NCI-H2081 treated with DMSO at 0.1 percent for 48 hours (cell line): ENCODE measurements around the gene TLE5.
"Not testable (repeated sequence)": the region's sequence is repeated elsewhere in the genome, so short reads cannot be mapped to it uniquely, and the experiment has no call there.

ENCODE experiments used
- DNase-seq: peaks from one replicate; lab custom pipeline; 2025; lab: John Stamatoyannopoulos, UW

TLE5 gene

DNA sequence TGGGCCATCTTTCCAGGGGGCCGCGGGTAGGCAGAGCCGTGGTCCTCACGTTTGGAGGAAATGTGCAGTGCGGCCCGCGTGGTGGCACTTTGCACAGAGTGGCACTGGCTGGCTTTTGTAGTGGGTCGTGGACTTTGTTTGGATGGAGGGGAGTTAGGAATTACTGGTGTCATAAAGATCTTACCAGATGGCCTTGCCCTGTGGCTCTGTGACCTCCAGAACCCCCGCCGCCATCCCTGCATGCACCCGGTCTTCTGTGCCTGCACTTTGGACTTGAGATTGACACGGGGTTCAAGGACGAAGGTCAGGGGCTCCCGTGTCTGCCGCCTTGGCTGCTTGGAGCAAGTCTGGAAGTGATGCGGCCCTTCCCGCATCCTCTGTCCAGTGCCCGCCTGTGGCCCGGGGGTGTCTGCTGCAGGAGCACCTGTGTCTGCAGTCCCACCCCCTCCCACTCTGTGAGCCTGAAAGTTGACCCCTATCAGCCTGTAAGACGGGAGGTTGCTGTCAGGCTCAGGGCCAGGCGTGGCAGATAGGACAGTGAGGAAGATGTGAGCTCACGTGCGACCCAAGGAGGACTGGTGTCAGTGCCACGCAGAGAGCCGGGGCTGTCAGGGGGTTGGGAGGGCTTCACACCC is 34.1 kb upstream of the TLE5 start:
- DNase-seq, result no peak

DNA sequence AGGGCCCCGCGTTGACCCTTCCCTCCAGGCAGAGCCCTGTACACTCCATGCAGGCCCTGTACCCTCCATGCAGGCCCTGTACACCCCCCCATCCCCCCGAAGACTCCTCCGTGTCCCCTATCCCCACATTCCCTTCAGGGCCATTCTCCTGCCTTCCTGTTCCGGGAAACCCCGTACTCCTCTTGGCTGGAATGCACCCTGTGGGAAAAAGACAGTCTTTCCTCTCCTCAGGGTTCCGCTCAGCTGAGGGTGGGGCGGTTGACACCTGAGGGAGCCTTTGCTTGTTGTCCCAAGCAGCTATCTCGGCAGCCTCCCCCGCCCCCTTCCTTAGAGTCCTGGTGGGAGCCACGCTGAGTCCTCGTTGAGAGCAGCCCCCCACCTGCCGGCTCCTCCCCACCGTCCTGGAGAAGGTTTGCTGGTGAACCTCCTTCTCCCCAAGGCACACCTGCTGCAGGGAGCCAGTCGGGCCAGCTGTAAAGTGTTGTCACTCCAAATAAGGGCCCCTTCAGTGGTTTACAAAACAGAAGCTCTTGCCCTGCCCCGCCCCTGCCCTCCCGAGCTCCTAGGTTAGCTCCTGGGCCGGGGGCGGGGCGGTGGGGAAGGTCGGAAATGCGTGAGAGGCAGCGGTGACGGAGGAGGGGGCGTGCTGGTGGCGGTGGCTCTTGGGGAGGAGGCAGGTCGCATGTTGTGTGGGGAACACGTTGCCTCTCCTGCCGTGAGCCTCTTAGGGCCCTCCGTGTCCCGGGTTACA is 33.3 kb upstream of the TLE5 start:
- no peak for DNase-seq

DNA sequence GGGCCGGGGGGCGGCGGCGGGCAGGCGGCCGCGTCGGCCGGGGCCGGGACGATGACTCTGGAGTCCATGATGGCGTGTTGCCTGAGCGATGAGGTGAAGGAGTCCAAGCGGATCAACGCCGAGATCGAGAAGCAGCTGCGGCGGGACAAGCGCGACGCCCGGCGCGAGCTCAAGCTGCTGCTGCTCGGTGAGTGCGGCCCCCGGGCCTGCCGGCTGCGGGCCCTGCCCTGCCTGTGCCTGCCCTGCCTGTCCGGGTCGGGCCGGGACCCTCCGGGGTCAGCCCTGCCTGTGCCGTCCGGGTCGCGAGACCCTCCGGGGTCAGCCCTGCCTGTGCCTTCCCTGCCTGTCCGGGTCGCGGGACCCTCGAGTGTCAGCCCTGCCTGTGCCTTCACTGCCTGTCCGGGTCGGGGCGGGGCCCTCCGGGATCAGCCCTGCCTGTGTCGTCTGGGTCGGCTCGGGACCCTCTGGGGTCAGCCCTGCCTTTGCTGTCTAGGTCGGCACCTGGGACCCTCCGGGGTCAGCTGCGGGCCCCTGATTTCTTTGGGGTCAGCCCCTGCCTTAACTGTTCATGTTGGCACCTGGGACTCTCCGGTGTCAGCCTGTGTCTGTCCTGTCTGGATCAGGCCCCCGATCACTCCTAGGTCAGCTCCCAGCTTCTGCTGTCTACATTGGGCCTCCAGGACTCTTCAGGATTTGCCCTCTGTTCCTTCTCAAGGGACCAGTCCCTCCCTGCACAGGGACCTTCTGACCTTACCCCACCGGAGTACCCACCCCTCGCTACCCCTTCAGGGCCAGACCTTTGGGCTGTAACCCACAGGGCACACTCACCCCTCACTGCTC is 32.5 kb upstream of the TLE5 start:
- DNase-seq, result no peak

DNA sequence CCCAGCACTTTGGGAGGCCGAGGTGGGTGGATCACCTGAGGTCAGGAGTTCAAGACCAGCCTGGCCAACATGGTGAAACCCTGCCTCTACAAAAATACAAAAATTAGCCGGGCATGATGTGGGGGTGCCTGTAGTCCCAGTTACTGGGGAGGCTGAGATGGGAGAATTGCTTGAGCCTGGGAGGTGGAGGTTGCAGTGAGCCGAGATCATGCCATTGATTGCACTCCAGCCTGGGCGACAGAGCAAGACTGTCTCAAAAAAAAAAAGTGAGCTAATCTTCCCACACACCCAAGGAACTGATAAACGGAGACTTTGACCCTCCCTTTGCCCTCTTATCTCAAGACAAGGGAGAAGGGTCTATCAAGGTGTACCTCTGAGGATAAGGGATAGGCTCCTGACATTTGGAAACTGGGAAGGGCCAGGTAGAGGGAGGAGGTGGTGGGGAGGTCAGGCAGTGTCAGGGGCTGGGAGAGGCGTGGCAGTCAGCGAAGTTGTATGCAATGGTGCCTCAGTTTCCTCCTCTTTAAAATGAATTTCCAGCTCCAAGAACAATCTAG is 27.1 kb upstream of the TLE5 start:
- not testable (repeated sequence) for DNase-seq

DNA sequence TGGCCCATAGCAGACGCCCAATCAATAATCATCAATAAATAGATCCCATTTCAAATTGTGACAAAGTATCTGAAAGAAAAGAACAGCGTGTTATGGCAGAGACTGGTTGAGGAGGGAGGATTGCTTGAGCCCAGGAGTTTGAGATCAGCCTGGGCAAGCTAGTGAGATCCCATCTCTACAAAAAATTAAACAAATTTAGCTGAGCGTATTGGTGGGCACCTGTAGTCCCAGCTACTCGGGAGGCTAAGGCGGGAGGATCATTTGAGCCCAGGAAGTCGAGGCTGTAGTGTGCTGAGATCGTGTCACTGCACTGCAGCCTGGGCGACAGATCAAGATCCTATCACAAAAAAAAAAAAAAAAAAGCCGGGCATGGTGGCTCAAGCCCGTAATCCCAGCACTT is 25.5 kb upstream of the TLE5 start:
- no peak for DNase-seq

DNA sequence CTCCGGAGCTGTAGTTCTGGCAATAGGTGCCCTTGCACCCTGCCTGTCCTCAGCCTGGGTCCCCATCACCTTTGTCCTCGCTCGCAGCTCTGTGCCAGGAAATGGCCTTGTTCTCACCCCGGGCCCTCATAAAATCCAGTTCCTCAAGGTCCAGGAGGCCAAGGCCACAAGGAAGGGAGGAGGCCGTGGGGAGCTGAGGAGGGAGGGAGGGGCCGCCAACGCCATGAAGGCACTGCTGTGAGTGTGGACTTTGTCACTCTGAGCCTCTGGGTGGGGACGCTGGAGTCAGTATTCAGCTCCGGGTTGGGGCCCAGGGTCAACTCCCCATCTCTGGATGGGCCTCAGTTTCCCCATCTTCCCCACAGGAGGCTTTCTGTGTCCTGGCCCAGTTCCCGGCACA is 22.6 kb upstream of the TLE5 start:
- no peak for DNase-seq

DNA sequence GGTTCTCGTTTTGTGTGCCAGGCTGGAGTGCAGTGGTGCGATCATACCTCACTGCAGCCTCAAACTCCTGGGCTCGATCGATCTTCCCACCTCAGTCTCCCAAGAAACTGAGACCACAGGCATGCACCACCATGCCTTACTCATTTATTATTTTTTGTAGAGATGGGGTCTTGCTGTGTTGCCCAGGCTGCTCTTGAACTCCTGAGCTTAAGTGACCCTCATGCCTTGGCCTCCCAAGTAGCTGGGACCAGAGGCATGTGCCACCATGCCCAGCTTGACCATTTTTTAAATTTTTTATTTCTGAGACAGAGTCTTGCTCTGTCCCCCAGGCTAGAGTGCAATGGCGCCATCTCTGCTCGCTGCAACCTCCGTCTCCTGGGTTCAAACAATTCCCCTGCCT is 21.7 kb upstream of the TLE5 start:
- no peak for DNase-seq

DNA sequence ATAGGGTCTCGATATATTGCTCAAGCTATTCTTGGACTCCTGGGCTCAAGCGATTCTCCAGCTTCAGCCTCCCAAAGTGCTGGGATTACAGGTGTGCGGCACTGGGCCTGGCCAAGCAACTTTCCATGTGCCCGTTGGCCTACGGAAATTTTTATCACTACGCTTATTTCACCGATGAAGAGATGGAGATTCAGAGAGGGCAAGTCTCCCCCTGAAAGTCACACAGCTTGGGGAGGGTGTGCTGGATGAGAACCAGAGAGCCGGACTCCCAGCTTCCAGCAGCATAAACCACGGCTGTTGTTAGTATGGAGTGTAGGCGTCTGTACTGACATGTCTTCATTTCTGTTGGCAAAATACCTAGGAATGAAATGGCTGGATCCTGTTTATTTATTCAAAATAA is 20.0 kb upstream of the TLE5 start:
- DNase-seq, result no peak

DNA sequence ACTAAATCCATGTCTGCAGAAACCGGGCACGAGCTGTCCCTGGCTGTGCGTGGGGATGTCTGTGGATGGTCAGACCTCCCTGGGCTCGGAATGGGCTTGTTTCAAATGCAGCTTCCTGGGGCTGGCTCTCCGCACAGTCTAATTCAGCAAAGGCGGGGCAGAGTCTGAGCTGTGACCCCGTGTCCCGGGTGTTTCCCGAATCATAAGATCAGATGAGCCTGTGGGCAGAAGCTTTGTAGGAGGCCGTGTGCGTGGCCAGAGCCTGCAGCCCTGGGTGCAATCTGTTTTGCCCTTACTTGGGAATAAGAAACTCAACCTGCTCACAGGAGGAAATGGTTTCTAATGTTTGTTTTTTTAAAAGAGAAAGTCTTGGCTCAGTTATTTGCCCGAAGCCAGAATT is 18.0 kb upstream of the TLE5 start:
- no peak for DNase-seq

DNA sequence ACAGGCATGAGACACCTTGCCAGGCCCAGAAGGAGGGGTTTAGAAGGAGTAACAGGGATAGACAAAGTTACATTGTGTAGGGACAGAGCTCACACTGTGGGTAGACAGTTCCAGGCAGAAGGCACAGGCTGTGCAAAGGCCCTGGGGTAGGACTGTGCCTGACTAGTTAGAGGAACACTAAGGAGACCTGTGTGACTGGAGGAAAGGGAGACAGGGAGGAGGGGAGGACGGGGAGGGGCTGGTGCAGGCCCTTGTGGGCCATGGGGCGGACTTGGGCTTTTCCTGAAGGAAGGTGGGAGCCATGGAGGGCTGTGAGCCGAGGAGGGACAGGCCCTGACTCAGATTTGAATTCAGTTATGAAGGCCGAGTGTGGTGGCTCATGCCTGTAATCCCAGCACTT is 17.3 kb upstream of the TLE5 start:
- DNase-seq, result no peak

DNA sequence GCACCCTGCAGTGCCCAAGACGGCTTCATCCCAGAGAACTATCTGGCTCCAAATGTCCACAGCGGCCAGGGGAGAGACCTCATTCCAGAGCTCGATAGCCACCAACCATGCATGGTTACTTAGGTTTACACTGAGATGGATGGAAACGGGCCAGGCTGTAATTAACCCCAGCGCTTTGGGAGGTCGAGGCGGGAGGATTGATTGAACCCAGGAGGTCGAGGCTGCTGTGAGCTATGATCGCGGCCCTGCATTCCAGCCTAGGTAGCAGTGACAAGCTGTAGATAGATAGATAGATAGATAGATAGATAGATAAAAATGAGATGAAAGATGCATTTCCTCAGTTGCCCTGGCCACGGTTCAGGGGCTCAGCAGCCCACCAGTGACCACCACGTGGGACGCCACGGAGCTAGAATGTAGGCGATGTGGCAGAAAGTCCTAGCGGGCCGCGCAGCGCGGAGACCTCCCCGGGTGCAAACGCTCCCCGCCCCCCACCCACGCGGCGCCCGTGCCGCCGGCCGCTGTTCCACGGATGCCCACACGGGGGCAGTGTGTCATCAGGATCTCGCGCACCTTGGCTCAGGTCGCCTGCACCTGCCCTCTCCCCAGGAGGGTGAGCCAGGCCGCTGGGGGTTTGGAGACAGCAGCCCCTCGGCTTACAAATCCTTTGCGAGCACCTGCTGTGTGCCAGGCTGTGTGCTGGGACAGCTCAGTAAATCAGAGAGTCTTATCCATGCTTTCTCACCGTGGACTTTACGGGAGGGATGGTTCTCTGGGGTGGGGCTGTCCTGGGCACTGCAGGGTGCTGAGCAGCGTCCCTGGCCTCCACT is 13.5 kb upstream of the TLE5 start:
- DNase-seq, result peak; percentile 17

DNA sequence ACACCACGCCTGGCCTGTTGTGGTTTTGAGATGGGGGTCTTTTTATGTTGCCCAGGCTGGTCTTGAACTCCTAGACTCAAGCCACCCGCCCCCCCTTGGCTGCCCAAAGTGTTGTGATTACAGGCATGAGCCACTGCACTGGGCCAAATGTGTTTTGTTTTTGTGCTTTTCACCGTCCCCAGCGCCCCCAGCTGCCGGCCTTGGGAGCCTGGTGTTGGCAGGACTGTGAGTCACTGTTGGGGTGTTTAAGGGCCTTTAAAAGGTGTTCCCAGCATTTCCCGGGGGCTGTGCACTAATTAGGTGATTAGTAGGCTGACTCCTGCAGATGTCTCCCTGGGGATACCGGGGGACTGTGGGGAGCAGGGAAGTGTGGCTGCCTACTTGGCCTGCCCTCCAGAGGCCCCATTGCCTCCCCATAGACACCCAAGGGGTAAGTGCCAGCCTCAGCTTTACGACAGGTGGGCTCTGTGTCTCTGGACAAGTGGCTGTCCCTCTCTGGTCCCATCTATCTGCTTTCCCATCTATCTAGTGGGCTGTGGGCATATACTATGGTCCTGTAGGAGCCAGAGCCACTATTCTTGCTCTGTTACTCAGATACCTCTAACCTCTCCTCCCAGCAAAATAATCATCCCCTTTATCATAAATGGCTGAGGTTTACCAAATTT is 11.8 kb upstream of the TLE5 start:
- no peak for DNase-seq

DNA sequence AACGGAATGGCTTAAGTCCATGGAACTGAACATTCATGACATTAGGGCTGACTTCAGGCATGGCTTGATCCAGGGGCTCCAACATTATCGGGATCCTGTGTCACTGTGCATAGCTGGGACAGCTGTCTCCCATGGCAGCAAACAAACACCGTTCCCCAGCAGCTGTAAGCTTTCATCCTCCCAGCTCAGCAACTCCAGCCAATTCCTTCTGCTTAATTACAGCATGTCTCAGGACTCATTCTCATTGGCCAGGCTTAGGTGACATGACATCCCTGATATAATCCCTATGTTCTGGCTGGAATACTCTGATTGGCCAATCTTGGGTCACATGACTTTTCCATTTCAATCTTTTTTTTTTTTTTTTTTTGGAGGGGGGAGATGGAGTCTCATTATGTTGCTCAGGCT is 10.9 kb upstream of the TLE5 start:
- DNase-seq, result peak; percentile 79

DNA sequence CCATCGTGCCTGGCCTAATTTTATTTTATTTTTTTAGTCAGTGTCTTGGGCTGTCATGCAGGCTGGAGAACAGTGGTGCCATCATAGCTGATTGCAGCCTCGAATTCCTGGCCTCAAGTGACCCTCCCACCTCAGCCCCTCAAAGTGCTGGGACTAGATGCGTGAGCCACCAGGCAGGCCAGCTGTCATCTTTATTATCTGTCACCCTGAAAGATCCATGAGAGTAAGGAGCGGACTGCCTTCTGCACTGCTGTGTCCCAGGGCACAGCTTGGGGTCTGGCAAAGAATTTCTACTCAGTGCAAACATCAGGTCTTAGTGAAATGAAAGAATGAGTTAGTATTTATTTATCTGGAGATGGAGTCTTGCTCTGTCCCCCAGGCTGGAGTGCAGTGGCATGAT is 9.5 kb upstream of the TLE5 start:
- DNase-seq, result no peak

DNA sequence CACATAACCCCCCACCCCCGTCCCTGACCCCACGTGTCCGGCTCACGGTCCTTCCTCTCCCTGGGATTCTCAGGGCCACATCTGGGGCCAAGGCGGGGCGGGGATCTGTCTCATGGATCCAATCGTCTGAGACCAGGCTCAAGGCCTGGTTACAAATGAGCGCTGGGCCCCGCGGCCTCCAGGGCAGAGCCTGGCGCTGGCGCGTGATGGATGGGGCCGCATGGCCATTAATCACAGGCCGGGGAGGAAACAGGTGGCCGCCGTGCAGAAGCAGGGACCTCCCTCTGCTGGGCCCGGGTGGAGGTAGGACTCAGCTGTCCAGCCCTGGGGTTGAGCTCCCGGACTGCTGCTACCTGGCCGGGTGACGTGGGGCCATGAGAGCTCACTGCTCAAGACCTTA is 5.8 kb upstream of the TLE5 start:
- no peak for DNase-seq

DNA sequence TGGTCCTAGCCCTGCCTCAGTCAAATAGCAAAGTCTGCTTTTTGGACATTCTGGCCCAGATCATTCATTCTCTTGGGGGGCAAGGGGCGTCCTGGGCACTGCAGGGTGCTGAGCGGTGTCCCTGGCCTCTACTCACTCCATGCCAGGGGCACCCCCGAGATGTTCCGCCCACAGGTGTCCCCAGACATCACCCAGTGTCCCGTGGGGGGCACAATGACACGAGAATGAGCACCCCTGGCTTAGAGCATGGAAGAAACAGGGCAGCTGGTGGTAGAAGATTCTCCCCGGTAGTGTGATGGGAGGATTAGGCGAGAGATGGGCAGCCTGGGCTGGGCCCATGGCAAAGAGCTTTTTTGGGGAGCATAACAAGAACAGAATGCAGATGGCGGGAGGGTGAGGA is 5.3 kb upstream of the TLE5 start:
- DNase-seq, result no peak

DNA sequence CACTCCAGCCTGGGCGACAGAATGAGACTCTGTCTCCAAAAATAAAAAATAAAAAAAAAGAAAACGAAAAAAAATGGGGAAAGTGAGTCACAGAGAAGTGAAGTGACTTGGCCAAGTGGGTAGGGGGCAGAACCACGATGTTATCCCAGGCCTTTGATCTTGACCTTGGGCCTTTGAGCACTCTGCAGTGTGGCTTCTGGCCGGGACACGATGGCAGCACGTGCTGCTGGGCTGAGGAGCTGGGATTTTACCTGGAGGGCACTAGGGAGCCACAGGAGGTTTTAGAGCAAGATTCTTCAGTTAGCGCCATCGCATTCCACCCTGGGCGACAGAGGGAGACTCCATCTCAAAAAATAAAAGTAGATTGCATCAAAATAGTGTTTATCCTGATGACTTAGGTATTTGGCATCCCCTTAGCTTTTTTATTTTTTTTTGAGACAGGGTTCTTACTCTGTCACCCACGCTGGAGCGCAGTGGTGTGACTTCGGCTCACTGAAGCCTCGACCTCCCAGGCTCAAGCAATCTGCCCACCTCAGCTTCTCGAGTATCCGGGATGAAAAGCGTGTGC is 4.3 kb upstream of the TLE5 start:
- DNase-seq, result no peak

DNA sequence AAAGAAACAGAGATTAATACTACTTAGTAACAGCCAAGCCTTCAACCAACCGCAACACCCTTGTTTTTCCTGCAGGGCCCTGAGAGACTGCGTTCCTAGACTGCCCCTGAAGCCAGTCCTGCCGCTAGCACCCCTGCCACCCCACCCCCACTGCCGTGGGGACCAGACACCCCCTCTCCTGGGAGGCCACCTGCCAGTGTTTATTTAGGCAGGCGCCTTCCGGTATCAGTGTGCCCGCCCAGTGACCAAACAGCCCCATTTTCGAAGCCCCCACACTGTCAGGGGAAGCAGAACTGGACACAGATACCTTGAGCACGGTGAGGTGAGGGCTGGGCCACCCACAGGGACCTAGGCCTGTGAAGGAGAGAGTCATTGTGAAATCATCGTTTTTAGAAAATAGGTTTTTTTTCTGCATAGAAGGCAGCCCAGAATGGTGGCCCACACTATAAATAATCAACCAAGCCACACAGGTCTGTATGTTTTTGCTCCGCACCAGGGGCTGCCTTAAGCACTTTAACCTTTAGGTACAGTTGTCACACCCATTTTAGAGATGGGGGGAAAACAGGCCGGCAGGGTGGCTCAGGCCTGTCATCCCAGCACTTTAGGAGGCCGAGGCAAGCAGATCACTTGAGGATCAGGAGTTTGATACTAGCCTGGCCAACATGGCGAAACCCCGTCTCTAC is 3.5 kb upstream of the TLE5 start:
- peak; percentile 18 for DNase-seq

DNA sequence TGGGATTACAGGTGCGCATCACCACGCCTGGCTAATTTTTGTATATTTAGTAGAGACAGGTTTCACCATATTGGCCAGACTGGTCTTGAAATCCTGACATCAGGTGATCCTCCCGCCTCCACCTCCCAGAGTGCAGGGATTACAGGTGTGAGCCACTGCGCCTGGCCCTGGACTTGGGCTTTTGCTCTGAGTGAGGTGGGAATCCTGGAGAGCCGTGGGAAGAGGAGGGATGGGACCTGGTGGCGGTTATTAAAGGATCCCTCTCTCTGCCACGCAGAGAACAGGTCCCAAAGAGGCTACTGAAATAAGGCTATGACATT is 1.7 kb upstream of the TLE5 start:
- no peak for DNase-seq
